ENCODE measurements around the gene EIF2B1. TPM values are rescaled to one million over a fixed set of nuclear protein-coding genes. Genes with fewer than 3 reads are reported as not detected.

Gene EIF2B1
- total and polyA plus RNA-seq, 9 of the 15 experiments (the other 6 are each of a cell fraction or from before 2014, with no cell fraction given) = 35.7 to 195 (median 67.8) TPM

DNA sequence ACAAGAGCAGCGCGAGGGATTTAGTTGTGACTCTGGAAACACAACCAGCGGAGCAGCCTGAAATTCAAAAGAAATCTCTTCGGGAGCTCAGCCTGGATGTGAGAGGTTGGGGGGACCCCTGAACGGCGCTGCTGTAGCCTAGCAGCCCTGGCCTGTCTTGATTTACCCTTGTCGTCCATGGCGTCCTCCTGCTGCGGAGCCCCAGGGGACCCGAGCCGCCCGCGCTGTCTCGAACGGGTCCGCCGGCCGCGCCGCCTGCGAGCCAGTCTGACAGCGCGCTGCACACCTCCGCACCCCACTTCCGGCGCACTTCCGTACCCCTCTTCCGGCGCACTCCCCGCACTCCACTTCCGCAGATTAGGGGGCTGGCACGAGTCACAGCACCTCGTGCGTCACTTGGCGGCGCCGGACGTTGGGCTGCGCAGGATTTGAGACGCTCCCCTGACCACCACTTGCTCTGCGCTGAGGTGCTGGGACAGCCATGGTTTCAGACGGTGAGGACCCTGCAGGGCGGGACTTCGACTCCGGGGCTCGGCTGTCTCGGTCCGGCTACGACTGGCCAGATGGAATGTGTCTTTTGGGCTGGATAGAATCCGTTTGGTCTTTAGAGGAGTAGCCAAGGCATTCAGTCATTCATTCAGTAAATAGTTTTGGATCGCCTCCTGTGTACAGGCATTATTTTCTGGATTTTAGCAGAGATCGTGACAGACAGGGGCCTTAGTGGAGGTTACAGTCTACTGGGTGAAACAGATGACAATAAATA lies at the start of gene EIF2B1, which contains the start of gene GTF2H3 (continued):
- TF ChIP-seq, protein P1, sequence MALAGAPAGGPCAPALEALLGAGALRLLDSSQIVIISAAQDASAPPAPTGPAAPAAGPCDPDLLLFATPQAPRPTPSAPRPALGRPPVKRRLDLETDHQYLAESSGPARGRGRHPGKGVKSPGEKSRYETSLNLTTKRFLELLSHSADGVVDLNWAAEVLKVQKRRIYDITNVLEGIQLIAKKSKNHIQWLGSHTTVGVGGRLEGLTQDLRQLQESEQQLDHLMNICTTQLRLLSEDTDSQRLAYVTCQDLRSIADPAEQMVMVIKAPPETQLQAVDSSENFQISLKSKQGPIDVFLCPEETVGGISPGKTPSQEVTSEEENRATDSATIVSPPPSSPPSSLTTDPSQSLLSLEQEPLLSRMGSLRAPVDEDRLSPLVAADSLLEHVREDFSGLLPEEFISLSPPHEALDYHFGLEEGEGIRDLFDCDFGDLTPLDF (CRISPR knock-in tag; IDR thresholded peaks at IDR 0.05) = 0 out of 2 replicates have a peak, but pooled peaks have one; percentile 40
- peak; percentile 98 for TF ChIP-seq CXXC5 (CRISPR knock-in tag; IDR thresholded peaks at IDR 0.05)
- no peak for TF ChIP-seq ZFPM2 (CRISPR knock-in tag; IDR thresholded peaks at IDR 0.05)
- TF ChIP-seq TFAM (CRISPR knock-in tag; conservative IDR thresholded peaks at IDR 0.05) = no peak
- peak; percentile 55 to 93 (median 88) for TF ChIP-seq YY1 (IDR thresholded peaks at IDR 0.05; ENCODE audit: borderline replicate concordance in 1 of 3, control insufficient read depth in 1 of 3, extremely low read depth in 1 of 3, insufficient read depth in 3 of 3, insufficient read length in 1 of 3, insufficient replicate concordance in 2 of 3, low read depth in 1 of 3, low read length in 2 of 3)
- no peak for TF ChIP-seq SREBF2 (CRISPR knock-in tag; IDR thresholded peaks at IDR 0.05)
- TF ChIP-seq C11orf30 (IDR thresholded peaks at IDR 0.05; ENCODE audit: low read depth) = peak; percentile 100
- TF ChIP-seq SRSF9 (IDR thresholded peaks at IDR 0.05; ENCODE audit: borderline replicate concordance, low read depth, low read length) = no peak
- peak; percentile 42; the same call in 1 of the 2 replicates for TF ChIP-seq KDM2B (CRISPR knock-in tag; IDR thresholded peaks at IDR 0.05)
- TF ChIP-seq MAFK (IDR thresholded peaks at IDR 0.05; ENCODE audit: low read length) = peak; percentile 33; the same call in 1 of the 2 replicates
- TF ChIP-seq, protein P2, sequence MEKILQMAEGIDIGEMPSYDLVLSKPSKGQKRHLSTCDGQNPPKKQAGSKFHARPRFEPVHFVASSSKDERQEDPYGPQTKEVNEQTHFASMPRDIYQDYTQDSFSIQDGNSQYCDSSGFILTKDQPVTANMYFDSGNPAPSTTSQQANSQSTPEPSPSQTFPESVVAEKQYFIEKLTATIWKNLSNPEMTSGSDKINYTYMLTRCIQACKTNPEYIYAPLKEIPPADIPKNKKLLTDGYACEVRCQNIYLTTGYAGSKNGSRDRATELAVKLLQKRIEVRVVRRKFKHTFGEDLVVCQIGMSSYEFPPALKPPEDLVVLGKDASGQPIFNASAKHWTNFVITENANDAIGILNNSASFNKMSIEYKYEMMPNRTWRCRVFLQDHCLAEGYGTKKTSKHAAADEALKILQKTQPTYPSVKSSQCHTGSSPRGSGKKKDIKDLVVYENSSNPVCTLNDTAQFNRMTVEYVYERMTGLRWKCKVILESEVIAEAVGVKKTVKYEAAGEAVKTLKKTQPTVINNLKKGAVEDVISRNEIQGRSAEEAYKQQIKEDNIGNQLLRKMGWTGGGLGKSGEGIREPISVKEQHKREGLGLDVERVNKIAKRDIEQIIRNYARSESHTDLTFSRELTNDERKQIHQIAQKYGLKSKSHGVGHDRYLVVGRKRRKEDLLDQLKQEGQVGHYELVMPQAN (IDR thresholded peaks at IDR 0.05; ENCODE audit: borderline replicate concordance) = peak; percentile 98
- TF ChIP-seq EZH2 (IDR thresholded peaks at IDR 0.05; ENCODE audit: borderline replicate concordance, low read depth, low read length) = no peak
- no peak for TF ChIP-seq NFE2L1 (tag; IDR thresholded peaks at IDR 0.05; ENCODE audit: borderline replicate concordance, low read depth)
- peak; percentile 93; the same call in 1 of the 2 replicates for TF ChIP-seq KLF1 (tag; IDR thresholded peaks at IDR 0.05)
- TF ChIP-seq KDM1A (IDR thresholded peaks at IDR 0.05) = no peak
- TF ChIP-seq, protein P3, sequence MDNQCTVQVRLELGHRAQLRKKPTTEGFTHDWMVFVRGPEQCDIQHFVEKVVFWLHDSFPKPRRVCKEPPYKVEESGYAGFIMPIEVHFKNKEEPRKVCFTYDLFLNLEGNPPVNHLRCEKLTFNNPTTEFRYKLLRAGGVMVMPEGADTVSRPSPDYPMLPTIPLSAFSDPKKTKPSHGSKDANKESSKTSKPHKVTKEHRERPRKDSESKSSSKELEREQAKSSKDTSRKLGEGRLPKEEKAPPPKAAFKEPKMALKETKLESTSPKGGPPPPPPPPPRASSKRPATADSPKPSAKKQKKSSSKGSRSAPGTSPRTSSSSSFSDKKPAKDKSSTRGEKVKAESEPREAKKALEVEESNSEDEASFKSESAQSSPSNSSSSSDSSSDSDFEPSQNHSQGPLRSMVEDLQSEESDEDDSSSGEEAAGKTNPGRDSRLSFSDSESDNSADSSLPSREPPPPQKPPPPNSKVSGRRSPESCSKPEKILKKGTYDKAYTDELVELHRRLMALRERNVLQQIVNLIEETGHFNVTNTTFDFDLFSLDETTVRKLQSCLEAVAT (IDR thresholded peaks at IDR 0.05) = peak; percentile 71 to 96; a peak in 3 of 4 replicates
- TF ChIP-seq MECOM (CRISPR knock-in tag; IDR thresholded peaks at IDR 0.05) = no peak
- no peak for TF ChIP-seq CEBPG (CRISPR knock-in tag; IDR thresholded peaks at IDR 0.05)
- no peak for TF ChIP-seq CEBPG (tag; conservative IDR thresholded peaks at IDR 0.05 in 1 of 2, IDR thresholded peaks at IDR 0.05 in 1 of 2)
- TF ChIP-seq HDAC8 (tag; IDR thresholded peaks at IDR 0.05) = no peak
- no peak for TF ChIP-seq FOXM1 (IDR thresholded peaks at IDR 0.05; ENCODE audit: low read depth)
- 0 out of 2 replicates have a peak, but pooled peaks have one; percentile 48 for TF ChIP-seq FOXM1 (CRISPR knock-in tag; IDR thresholded peaks at IDR 0.05; ENCODE audit: low read depth)
- TF ChIP-seq RFX7 (CRISPR knock-in tag; IDR thresholded peaks at IDR 0.05) = no peak
- TF ChIP-seq KAT8 (IDR thresholded peaks at IDR 0.05; ENCODE audit: low read depth) = no peak
- TF ChIP-seq ZNF77 (CRISPR knock-in tag; IDR thresholded peaks at IDR 0.05) = no peak
